Esophagus squamous epithelium (tissue), 4 donors: ENCODE data around the gene HPCAL1.

Source experiments
- CTCF ChIP-seq, 6 experiments: fragments of 450-650 bp in 4 of 6; fragments of 200-600 bp in 2 of 6; sonication (generic) in 2 of 6; IDR thresholded peaks; one replicate each; pipeline ENCODE4 v1.5.1; 2016 to 2019; ENCODE audit warnings: antibody characterized with exemption in 6 of 6, mild to moderate bottlenecking in 4 of 6, moderate library complexity in 4 of 6
- POLR2A ChIP-seq, 4 donors: fragments of 450-650 bp; IDR thresholded peaks; one replicate each; pipeline ENCODE4 v1.6.1; 2017; ENCODE audit warnings: antibody characterized with exemption in 4 of 4, mild to moderate bottlenecking in 4 of 4, moderate library complexity in 3 of 4

DNA sequence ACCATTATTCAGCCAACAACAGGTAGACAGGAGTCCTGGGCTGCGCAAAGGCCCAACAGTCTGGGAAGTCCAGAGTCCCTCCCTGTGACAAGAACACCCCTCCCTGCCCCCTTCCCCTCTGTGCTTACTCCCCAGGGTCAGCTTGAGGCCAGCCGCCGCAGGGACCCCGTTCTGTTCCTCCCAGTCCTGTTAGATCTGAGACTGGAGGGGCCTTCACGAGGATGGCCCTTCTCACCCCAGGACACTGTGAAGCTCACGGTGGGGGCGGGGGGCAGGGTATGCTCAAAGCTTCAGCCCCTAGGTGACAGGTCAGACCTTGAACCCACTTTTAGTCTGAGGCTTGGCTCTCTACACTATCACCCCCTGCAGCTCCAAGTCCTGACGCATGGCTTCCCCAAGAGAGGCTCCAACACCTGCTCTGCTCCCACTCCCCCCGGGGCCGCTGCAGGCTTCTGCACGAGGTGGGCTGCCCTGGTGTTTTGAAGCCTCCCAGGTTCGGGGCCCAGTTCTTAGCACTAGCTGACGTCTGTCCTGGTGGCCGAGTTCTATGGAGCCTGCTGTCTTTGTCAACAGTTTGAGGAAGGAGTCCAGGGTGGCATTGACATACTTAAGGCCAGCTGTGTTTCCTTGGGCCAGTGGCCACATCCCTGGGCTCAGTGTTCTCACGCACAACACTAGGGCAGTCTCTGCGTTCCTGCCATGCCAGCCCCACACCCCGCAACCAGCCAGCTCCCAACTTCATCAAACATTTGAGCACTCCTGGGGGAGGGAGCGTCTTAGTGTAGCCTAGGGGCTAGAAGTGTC is 37.2 kb upstream of the HPCAL1 start:
- TF ChIP-seq CTCF (IDR thresholded peaks at IDR 0.05): no peak
- TF ChIP-seq POLR2A (IDR thresholded peaks at IDR 0.05): no peak
